CD4-positive, alpha-beta T cell treated with Interleukin-21 for 1 hour (primary cell): ENCODE results near the gene ZNF416.

ENCODE experiments used
- DNase-seq: peaks from one replicate; pipeline ENCODE4 v3.0.0-alpha.2; 2020

Gene ZNF416

DNA sequence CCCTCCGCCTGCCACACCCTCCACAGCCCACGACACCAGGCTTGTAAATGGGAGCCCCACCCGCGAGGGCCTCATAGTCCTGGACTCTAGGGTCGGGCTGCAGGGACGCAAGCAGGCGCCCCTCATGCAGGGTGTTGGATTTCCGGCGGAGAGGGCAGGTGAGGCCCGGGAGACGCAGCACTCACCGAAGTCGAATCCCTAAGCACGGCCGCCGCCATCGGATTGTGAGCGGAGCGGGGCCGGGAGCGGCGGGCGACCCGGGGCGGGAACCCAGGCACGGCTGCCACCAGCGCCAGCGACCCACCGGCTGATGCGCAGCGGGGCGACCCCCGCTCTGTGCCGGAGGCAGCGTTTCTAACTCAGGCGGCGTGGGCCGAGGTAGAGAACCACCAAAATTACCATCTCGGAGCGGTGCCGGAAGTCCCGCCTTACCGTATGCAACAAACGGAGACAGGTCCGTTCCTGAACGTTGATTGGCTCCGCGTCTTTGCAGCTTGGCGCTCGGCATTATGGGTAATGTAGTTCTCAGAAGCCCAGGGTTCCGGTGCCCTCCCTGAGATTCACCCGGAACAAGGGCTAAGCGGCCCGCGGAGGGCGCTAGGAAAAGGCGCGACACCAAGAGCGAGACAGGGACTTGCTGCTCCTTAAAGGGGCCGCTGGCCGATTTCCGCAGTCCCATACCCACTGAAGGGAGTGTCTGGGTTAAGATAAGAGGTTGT, at the start of gene ZNF416:
Gene ZNF416, minus strand, starts transcription at position 425 of the 719 bp plus-strand sequence. Its CDS starts 207 bp downstream, at position 218.
- peak; percentile 99 for DNase-seq

GRCh38 chr19:57623091-57623490, 44.4 kb upstream of the ZNF416 start:
- DNase-seq, result no peak

- DNase-seq, result no peak
These were observed 42.1 kb upstream of the ZNF416 start for GRCh38 chr19:57620673-57621348.

DNA sequence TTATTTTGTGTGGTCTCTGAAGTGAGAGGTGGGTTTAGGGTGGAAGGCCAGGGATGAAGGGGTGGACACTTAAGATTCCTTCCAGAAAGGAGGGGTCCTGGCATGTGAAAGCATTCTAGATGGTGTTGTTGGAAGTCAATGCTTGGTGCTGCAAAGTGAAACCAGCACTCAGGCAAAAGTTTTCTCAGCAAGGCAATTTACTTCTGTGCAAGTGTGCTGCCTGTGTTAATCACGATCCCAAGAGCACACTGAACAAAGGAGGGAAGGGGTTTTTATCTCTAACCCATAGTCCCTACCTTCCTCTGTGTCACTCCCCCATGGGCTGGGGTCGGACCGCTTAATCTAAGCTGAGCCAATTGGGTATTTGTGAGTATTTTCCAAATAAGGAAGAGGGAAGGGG, 36.6 kb upstream of the ZNF416 start:
- DNase-seq, result no peak

DNA sequence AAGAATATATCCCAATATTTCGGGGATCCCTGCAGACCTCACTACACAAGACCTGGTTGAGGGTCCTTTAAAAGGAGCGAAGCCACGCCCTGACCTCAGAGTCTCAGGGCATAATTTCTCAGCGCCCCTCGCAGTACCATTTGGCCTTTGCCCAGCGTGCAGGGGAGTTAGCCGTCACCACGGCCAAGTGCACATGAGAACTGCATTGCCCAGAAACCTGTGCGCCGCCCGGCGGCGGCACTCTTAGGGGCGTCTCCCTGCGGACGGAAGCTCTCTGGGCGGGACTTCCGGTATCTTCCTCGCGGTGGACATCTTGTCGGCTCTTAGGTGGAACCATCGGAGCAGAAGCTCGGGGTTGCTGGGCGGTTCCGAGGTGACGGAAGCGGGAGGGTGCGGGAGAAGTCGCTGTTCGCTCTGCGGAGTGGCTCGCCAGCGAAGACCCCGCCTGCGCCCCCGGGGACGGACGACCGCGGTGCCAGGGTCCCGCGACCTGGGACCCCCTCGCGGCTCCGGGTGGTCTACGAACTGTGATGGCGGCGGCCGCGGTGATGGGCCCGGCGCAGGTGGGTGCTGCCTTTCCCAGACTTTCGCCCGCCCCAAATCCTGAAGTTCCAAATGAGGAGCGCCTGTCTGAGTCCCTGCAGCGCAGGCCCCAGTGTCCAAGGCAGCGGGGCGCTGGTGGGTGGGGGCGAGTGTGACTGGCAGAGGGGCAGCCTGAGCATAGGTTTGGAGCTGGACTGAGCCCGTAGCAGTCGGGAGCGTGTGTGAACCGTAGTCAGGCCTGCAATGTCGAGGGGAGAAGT, 35.4 kb upstream of the ZNF416 start, which contains the start of gene ZNF134:
Gene ZNF134, plus strand, starts transcription at position 302 of the 803 bp plus-strand sequence. CDS start 5,227 bp downstream, outside the sequence.
- peak; percentile 92 for DNase-seq

DNA sequence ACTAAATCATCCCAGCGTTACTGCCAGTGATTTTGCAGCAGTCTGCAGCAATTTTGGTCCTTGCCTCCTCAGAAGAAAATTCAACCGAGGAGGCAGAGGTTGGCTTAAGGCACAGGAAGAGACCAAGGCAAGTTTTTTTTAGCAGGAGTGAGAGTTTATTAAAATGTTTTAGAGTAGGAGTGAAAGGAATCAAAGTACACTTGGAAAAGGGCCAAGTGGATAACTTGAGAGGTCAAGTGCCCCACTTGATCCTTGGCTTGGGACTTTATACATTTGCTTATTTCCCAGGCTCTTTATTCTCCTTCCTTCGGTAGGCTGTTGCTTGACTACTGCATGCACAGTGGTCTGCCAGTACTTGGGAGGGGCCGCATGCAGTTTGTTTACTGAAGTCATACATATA, 32.4 kb upstream of the ZNF416 start:
- no peak for DNase-seq

DNA sequence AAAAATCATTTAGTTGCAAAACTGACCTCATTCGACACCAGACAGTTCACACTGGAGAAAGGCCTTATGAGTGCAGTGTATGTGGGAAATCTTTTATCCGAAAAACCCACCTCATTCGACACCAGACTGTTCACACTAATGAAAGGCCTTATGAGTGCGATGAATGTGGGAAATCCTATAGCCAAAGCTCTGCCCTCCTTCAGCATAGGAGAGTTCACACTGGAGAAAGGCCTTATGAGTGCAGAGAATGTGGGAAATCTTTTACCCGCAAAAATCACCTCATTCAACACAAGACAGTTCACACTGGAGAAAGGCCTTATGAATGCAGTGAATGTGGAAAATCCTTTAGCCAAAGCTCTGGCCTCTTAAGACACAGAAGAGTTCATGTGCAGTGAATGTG, 28.2 kb upstream of the ZNF416 start:
- no peak for DNase-seq

- DNase-seq, result peak; percentile 89
These were observed 21.2 kb upstream of the ZNF416 start, which contains the start of gene ZNF530 for GRCh38 chr19:57599761-57600383. ZNF530 (plus strand) TSS chr19:57599885; CDS start chr19:57604346, 4,461 bp downstream.

GRCh38 chr19:57599377-57599760, 20.7 kb upstream of the ZNF416 start:
- no peak for DNase-seq

- DNase-seq, result no peak
These were observed 8.8 kb upstream of the ZNF416 start for GRCh38 chr19:57587529-57587928.

DNA sequence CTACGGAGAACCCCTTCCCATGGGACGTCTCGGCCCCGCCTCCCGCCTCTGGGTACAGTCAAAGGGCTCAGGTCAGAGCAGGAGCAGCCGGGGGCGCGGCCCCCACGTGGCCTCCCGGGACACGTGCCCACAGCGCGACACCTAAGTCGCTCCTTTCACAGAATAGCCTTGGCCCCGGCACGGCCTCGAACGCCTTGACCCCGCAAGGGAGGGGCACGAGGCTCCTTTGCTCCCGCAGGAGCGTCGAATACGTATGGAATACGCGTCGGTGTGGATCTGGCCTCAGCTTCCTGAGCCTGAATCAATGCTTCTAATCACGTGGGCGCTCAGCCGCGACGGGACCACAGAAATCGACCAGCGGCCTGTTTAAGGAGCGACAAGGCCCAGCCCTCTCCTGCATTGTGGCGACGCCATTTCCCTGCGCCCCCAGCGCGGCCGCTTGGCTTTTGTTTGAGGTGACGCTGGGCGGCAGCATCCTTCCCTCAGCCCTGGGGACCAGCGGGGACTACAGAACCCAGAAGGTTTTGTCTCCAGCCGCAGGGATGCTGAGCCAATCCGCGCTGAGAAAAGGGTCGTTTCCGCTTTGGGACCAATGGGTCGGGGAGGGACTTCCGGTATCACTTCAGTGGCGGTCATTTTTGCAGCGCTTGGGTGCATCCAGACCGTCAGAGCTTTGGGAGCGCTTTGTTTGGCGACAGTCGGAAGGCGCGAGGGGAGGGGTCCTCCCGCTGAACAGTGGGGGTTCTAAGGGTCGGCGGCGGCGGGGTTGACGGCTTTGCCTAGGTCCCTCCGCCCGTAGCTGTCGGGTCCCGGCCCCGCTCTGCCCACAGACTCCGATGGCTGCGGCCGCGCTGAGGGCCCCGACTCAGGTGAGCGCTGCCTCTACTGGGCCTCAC, 5.1 kb upstream of the ZNF416 start, which contains the start of gene ZIK1:
Gene ZIK1, plus strand, starts transcription at position 625 of the 896 bp plus-strand sequence. Its CDS starts 212 bp downstream, at position 837.
- peak; percentile 94 for DNase-seq

DNA sequence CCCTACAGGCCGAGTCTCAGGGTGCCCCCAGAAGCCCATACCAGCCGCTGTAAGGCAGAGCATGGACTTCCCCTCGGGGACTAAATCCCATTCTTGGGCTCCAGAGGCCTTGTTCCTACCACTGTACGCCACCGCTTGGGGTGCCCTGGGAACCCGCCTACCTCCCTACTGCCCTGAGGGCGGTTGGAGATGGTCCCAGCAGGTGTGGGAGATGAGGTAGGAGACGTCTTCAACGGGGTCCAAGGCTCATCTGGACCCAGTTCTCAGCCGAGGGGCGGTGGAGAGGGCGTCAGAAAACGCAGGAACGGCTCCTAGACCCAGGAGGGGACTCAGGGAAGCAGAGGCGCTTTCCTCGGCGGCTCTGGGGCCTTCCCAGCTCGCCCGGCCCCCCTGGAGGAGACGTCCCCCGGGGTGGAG, 4.4 kb upstream of the ZNF416 start:
- DNase-seq, result no peak

GRCh38 chr19:57576661-57577060, 2.0 kb downstream of the ZNF416 start:
- no peak for DNase-seq

GRCh38 chr19:57572415-57572947, 6.2 kb downstream of the ZNF416 start:
- DNase-seq, result no peak

DNA sequence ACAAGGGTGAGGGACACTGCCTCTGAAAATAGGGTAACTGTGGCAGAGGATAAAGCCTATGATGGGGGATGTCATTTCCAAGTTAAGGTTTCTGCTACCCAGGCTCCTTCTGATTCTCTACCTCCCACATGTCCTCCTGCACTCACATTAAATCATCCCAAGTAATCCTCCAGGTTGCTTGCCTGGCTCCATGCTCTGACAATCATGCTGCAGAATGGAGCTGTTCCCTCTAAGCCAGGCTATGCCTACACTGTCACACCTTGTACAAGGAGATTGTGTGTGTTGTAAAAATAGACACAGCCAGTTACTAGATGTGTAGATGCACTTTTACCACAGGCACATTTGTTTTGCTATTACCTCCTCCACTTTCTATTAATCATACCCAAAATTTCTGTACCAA, 8.0 kb downstream of the ZNF416 start:
- DNase-seq, result no peak

- DNase-seq, result no peak
These were observed 12.1 kb downstream of the ZNF416 start for GRCh38 chr19:57566396-57567265.

- DNase-seq, result no peak
These were observed 15.2 kb downstream of the ZNF416 start for GRCh38 chr19:57563547-57563946.

GRCh38 chr19:57560049-57560491, 18.6 kb downstream of the ZNF416 start:
- no peak for DNase-seq

DNA sequence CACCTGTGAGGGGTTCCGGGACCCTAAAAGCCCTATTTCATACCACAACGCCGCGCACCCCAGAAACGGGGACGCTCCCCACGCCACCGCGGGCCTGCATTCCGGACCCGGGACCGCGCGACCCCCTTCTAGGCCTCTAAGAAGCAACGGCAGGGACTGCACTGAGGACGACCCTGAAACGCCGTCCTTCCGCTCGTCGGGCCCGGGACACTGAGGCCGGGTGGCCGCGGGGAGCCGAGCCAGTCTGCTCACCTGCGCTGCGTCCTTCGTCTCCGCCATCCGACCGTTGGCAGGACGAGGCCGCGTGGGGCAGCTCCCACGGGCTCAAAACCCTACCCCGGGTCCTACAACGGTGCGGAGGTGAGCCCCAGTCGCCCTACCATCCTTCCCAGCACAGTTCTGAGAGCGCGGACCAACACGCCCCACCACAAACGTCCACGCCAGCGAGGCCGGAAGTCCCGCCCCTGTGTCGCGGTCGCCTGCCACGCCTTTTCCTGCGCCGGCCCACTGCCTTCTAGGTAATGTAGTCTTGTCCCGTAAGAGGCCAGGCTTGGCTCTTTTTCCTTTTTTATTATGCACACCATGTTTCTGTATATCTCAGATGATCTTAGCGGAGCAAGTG, 19.2 kb downstream of the ZNF416 start, which contains the start of gene ZNF550:
Gene ZNF550, minus strand, starts transcription at position 460 of the 622 bp plus-strand sequence. Its CDS starts 181 bp downstream, at position 279.
- DNase-seq, result peak; percentile 90

GRCh38 chr19:57559008-57559403, 19.7 kb downstream of the ZNF416 start:
- peak; percentile 16 for DNase-seq
